GM04504 (cell line): ENCODE measurements around the gene TBX2.

Experiments used
- DNase-seq: peaks from one replicate; pipeline ENCODE4 v3.0.0-alpha.2; 2012; ENCODE audit warnings: low read depth

Gene TBX2

DNA sequence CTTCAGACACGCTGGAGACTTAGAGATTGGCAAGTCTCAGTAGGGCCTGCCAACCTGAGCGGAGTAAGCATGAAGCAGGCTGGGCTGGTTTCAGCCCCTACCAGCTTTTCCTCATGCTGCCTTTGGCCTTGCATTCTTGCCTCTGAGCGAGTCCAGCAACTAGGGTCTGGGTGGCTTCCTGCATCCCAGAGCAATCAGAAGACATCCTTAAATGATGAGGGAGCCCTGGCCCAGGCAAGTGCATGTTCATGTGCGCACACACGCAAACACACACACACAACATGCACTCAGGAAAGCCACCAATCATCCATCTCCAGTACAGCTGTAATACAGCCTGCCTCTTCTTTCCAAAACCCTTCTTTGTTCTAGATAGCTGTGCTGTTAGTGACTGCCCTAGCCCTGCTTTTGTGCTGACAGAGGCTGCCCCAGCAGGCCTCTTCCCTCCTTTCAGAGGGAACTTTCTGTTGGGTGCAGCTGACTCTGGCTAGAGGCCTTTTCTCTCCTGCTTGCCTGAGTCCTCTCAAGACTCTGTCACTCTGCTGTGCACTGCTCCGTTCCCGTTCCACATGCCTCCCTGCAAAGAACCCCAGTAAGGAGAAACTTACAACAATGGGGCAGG, 30.7 kb upstream of the TBX2 start:
- DNase-seq: no peak

DNA sequence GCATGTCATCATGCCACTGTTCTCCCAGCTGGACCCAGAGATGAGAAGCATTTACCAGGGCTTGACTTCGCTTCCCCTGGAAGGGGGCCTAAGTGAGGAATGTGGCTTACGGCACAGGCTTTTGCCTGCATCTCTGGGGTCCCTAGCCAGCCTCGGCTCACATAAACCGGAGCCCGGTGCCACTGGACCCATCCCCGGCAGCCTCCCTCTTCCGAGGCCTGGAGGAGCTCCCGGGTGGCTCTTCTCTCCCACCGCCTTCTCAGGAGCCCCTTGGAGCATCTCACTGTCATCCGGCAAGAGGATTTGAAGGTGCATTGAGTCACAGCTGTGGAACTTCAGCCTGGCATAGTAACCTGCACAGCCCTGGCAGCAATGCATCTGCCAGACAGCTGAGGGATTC, 29.9 kb upstream of the TBX2 start:
- DNase-seq: no peak

DNA sequence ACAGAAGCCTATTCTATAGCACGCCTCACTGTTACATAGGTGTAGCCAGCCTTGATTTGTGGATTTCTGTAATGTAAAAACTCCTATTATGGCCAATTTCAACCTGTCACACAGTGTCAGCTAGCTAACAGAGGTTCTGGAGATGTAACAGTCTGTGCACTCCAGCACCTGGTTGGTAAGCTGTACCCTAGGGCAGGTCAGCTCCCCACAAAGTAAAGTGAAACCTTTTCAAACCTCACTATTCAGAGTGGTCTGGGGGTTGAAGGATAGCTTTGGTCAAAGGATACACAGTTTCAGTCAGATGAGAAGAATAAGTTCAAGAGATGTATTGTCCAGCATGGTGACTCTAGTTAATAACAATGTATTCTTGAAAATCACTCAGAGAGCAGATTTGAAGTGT, 28.5 kb upstream of the TBX2 start:
- no peak for DNase-seq

DNA sequence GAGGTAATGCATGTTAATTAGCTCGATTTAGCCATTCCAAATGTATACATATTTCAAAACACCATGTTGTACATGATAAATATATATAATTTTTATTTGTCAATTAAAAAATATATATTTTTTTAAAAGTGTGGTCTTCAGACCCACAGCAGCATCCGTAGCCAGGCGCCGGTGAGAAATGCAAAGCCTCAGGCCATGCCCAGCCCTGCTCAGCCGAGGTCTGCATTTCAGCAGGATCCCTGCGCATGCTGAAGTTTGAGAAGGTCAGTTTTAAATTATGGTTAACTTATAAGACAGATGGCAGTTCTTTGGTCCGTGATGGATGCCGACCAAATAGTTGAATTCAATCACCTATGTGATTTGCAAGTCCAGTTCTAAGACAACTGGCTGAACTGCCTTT, 28.0 kb upstream of the TBX2 start:
- DNase-seq: no peak

DNA sequence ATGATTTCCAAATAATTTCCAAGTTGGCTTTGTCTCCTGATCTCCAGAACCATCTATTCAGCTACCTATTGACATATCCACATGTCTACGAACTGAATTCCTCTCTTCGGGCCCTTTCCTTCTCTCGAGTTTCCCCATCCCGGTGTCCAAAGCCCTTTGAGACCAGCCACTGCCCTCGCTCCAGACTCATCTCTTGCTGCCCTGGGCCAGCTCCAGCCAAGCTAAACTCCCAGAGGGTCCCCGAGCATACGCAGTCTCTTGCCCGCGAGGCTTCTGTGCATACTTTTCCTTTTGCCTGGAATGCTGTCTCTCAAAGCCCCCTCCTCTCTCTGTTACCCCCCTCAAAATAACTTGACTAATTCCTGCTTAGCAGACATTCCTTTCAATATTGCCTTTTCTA, 27.2 kb upstream of the TBX2 start:
- DNase-seq: no peak

DNA sequence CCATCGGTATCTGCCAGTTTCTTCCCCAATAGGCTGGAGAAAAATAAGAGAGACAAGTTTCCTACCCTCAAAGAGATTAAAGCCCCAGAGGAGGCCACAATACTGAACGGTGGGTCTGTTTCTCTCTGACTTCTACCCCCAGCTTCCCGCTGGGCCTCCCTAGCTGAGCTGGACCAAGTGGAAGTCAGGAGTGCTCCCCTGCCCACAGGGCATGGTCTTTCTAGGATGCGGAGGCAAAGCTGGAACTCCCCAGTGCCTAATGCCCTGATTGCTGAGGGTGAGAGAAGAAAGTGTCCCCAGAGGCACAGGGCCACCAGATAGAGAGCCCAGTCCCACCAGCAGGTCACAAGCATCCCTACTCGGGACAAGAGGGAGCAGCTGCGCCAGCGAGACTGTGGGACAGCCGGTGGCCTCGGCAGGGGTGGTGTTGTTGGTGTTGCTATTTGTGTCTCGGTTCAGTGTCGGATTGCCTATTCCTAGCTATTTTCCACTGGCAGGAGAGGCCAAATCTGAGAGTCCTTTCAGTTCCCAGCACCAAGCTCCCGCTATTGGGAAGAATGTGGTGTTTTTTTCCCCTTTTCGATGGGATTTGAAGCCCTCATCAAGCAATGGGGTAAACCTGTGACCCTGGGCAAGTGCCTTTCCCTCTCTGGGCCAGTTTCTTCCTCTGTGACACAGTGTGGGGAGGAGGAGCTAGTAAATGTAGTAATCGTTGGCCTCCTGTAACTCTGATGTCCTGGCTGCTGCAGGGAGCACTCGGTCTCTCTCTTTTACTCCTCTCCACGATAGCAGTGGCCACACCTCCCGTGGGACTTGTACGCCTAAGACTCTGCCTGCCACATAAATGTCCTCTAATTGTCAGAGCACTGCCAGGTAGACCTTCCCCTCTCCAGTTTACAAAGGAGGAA, 22.5 kb upstream of the TBX2 start:
- DNase-seq: no peak

DNA sequence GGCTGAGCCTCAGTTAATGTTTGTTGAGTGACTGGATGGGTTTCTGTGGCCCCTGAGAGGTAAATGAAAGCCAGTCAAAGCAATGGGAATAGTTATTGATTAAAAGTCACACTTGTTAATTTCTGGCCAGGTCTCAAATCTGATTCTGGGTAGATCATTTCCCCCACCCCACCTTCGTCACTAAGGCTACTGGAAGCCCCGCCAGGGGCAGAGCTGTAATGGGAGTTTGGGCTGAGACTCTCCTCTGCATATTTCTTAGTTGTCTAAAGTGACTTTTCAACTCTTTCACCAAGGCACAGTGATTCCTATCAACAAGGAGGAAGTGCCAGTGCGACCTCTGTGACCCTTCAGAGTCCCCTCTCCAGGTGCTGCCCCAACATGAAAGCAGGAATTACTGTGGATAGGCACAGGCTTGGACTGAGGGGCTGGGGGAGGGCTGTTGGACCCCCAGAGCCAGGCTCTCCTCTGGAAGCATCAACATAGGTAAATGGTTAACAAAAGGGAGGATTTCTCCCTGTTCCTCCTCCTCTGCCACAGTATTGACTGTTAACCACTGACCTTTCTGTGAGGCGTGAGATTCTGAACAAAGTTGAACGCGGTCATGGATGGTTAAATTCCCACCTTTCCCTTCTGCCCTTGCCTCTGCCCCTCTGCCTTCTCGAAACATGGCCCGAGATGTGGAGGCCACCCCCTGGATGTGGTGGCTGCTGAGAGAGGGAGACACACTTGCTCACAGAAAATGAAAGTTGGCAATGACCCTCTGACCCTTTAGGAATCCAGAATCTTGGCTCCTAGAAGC, 20.8 kb upstream of the TBX2 start:
- no peak for DNase-seq

DNA sequence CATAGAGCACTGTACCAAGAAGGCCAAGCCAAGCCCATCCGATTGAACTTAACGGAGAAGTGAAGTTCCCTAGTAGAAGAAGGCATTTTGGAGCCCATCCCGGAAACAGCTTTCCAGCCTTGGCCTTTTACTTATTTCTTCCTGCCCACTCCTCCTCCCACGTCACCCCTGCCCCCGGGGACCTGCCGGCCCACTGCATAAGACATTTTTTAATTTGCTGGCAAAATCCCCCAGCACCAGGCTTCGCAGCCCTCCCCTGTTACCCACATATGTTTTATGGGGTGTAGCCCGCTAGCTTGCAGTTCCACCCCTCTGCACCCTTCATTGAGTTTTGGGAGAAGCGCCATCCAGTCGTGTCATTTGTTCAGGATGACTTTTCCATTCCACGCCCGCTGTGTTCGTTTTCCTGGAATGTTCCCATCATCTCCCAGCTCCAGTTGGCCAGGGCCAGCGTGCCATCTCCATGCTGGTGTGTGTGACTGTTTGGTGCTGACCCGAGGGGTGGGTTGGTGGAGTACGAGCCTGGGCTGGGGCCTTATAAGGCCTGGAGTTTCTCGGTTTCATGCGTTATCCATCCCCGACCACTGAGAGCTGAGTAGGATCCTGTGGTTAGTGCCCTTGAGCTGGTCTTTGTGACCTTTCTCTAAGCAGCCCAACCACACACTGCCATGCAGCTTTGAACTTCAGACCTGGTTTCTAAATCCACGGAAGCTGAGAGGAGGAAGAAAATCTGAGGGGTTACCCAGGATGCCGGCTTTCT, 20.0 kb upstream of the TBX2 start:
- DNase-seq: no peak

DNA sequence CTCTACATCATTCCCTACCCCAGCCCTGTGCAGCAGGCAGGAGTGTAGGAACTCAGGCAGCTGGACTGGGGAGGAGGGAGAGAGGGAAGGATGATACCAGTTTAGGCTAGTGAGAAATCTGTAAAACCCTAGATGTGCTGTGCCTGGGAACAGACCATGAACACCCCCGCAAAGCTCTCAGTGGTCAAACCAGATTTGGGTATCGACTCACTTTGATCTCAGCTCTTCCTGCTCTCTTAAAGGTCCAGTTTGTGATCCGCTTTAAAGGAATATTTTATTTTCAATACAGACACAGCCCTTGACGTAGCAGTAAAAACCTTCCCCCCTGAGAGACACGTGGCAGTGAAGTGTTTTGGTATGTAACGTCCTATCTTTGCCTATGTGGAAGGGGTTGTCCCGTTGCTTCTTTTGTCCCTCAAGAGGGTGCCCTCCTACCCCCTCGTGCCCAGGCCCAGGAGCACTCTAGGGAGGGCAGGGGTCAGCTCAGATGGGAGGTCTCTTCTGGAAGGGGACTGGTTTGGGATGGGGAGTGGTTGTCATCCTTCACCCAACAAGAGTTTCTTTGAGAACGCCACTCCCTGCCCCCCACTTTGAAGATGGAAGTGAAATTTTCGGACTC, 19.3 kb upstream of the TBX2 start:
- DNase-seq: no peak

DNA sequence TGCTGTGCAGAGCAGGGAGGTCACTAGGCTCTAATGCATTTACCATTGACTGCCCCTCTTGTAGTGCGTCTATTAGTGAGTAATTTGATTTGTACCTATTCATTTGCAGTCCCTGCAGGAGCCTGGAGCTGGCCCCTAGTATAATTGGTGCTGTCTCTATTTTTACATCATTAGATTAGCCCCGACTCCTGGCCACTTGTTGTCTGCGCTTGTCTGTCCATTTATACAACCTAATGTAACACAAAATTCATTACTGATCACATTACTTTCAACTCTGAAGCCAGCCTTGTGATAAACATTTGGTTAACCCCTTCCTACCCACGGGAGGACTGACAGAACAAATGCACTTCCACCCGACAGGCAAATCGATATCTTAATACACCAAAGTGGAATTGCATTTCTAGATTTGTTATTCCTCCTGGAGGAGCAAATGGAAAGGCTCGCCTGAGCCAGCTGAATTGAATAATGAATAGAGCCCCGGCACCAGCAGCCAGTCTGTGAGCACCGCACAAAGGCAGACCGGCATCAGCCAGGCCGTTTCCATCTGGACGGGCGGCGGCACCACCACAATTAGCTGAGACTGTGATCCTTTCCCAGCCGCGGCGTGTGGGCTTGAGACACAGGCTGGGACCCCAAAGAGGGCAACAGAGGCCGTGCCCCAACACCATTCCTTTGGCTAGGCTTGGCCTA, 18.7 kb upstream of the TBX2 start:
- DNase-seq: no peak

DNA sequence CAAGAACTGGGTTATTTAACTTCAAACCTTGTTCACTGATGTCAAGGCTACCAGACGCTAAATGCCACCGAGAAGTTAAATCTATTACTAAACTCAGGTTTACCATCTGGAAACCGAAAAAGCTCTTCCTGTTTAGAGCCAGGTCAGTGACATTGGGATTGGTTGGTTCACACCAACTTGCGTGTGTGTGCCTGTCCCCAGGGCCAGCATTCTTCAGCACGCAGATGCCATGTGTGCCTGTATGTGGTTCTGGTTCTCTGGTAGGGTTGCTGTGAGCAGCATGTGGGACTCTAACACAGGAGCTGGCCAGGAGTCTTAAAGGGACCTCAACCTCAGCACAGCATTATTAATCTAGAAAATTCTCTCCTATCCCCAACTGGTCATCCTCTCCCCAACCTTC, 18.1 kb upstream of the TBX2 start:
- DNase-seq: no peak

DNA sequence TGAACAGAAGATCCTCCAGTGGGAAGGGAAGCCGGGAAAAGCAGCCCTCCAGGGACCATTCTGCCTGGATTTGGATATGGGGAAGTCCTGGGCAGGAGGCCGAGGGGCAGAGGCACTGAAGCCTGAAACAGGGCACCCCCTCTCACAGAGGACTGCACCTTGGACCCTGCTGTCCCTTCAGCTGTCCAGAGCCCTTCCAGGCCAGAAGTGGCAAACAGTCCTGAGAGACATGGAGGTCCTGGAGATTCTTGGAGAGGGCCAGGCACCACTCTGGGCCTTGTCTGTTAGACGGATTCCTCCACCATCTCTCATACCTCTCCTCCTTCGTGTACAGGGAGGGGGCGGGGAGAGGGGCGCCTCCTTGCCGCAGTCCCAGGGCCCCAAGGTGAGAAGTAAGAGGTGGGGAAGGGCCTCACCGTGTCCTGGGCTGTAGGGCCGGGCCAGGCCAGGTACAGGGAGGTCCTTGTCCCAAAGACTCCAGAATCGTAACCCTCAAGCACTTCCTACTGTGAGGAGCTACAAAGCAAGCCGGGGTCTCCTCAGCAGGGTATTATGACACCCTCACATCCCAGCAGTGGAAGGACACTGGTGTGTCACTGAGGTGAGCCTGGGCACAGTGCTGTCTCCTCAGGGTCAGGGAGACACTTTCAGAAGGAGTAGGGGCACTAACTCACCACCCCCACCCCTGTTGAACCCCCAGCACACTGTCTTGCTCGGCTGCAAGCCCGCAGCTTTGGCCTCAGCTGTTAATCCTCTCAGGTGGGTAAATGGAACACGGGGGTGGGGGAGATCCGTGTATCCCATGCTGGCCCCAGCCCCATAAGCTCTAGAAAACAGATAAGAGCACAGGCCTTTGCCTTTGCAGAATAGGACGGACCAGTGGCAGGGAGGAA, 16.6 kb upstream of the TBX2 start:
- DNase-seq: no peak

DNA sequence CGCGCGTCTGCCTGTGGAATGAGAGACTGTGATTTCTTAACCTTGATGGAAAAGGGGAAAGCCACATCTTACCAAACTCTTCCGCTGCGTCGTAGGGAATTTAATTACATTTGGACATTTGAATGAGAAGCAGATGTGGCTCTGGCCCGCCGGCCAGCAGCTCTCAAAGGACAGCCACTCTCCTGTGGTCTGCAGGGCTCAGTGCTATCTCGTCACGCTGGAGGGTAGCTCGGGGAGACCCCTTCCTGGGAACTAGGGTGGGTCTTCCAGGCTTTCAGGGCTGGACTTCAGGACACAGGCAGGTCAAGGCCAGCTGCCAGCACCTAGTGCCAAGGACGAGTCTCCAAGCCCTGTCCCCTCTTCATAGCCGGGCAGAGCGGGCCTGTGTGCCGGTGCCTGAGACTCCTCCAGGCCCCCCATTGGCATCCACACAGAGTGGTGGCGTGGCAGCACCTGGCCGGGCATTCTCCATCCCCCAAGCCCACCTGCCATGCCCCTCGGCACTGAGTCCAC, 15.9 kb upstream of the TBX2 start:
- DNase-seq: peak; percentile 33

DNA sequence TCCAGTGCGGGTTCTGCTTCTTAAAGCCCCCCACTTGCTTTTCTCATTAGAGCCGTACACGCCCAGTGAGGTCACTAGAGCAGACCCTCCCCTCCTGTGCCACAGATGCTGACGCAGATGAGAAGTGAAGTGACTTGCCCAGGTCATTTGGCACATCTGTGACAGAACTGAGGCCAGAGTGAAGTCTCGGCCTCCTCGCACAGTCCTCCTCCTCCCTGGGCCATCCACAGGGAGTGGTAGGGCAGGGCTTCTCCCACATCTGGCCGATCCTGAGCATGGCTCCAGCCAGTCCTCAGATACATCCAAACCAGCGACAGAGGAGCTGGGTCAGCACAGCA, 15.3 kb upstream of the TBX2 start:
- DNase-seq: no peak

DNA sequence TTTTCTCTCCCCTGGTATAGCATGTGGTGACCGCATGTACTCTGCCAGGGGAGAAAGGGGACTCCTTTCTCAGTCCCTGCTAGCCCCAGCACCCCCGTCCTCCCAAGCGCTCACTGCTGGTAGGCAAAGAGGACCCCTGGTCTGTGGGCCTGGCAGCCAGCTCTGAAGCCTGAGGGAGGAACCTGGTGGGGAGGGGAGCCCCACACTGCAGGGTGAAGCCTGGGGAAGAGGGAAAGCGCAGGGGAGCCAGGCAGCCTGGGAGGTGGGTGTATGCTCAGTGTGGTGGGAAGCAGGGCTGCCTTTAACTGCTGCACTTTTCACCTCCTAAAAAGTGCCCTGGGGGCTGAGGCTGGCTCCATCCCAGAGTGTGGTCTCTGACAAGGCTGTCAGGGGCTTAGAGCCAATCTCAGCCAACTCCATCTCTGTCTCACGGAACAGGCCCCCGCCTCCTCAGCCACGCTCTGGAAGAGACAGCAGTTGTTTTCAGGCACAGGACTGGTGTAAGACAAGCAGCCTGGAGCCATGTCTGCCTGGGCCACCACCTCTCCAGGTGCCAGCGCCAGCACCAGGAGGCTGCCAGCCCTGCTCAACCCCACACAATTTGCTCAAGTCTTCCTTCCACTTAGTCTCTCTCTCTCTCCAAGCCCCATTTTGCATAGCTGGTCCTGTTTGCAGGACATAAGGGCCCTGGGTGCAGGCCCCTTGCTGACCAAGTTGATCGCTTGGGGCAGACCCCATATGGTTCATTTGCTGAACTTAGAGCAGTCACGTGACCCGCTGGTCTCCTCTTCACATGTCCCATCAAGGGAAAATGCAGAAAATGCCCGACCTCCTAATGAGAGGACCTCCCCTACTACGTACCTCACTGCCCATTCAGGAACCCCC, 14.7 kb upstream of the TBX2 start:
- no peak for DNase-seq

DNA sequence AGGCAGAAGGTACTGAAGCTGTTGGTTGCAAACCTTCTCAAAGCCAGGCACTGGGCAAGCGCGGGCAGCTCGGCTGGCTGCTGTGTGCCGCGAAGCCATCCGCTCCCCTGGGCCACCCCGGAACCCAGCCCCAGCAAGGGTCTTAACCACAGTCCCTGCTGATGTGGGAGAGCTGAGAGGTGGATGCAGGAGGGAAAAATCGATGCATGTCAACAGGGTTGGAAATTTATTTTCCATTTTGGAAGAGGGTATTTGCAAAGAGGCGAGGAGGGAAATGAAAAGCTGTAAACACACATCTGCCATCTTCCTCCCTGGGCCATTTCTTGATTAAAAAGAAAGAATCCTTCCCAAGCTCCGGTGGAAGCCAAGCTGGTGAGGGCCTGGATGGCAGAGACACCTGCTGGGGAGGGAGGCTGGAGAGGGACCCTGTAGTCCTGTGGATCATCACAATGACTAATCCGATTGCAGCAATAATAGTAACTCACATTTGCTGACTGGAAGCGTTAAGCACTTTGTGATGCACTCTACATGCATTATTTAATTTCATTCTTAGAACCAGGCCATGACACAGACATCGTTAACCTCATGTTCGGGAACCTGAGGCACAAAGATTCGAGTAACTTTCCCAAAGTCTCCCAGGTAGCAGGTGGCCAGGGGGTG, 13.9 kb upstream of the TBX2 start:
- no peak for DNase-seq

DNA sequence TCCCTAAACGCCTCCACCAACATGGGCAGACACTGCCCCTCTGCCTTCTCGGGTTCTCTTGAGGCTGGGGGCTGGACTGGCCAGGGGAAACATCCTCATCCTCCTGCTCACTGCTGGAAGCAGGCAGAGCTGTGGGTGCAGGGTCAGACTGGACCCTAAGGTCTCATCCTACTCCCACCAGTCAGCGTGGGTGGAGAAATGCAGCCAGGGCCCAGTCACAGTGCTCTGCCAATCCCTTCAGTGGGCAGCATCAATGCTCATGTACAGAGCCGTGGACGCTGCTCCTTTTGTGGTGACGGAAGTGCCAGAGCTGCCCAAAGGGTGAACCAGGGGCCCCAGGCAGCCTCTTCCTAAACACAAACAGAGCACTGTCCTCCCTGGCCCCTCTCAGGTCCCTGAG, 13.4 kb upstream of the TBX2 start:
- DNase-seq: no peak

DNA sequence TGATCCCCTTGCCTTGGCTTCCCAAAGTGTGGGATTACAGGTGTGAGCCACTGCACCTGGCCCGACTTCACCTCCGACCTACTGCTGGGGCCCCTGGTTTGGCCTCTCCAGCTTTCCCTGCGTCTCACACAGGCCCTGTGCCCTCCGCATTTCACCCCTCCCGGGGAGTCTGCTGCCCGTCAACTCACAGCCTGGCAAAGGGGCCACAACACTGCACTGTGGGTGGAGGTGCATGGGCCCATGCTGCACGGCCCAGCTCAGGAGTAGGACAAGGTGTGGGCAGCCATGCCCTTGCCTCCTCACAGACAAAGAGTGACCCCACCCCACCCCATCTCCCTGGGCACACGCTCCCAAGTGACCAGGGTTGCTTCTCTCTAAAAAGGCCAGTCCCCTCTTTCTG, 12.6 kb upstream of the TBX2 start:
- DNase-seq: no peak
